SU-DHL-6 (cell line): Measurements from ENCODE around the gene MBD4.

Experiments
- EZH2phosphoT487 ChIP-seq: fragments of 200-600 bp; sonication (generic), shearing (Covaris generic); conservative IDR thresholded peaks from 2 replicates; pipeline ENCODE4 v1.6.1; 2018; ENCODE audit warnings: mild to moderate bottlenecking, antibody characterized with exemption, low read length, moderate library complexity, mixed read lengths
- TF ChIP-seq, protein P1 (sequence below): fragments of 200-600 bp; sonication (generic); IDR thresholded peaks from one replicate; pipeline ENCODE4 v1.5.1; 2017; ENCODE audit warnings: antibody characterized with exemption, mild to moderate bottlenecking, low read length, moderate library complexity; ENCODE audit not compliant: insufficient read depth, poor library complexity, severe bottlenecking

DNA sequence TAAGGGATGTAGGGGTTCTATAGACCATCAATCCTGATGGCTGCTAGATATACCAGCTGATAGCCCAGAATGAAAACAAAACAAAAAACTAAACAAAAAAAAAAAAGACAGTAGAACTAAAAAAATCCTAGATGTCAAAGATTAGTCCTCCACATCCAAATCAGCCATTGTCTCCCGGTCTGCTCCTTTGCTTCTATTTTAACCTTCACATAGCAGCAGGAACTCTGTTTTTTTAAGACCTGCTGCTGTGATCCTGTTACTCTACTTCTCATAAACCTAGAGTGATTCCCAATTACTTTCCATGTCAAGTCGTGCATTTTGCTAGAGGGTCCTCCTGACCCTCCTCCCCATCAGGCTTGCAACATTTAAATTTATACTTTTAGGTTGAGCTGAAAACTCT is 2.7 kb upstream of the MBD4 start:
- TF ChIP-seq, protein P1, sequence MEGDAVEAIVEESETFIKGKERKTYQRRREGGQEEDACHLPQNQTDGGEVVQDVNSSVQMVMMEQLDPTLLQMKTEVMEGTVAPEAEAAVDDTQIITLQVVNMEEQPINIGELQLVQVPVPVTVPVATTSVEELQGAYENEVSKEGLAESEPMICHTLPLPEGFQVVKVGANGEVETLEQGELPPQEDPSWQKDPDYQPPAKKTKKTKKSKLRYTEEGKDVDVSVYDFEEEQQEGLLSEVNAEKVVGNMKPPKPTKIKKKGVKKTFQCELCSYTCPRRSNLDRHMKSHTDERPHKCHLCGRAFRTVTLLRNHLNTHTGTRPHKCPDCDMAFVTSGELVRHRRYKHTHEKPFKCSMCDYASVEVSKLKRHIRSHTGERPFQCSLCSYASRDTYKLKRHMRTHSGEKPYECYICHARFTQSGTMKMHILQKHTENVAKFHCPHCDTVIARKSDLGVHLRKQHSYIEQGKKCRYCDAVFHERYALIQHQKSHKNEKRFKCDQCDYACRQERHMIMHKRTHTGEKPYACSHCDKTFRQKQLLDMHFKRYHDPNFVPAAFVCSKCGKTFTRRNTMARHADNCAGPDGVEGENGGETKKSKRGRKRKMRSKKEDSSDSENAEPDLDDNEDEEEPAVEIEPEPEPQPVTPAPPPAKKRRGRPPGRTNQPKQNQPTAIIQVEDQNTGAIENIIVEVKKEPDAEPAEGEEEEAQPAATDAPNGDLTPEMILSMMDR, result no peak
- TF ChIP-seq EZH2phosphoT487, result no peak
